GM12878 (cell line): ENCODE data around the gene HOXC9. TPM values are rescaled to one million over a fixed set of nuclear protein-coding genes. Genes with fewer than 3 reads are reported as not detected.

Experiments used
- EZH2 ChIP-seq: IDR thresholded peaks from 2 replicates; pipeline ENCODE4 v1.6.1; 2012; ENCODE audit warnings: low read depth, mild to moderate bottlenecking, control low read depth, inconsistent platforms, low read length, borderline replicate concordance; ENCODE audit not compliant: control insufficient read depth
- MTA3 ChIP-seq: IDR thresholded peaks from 2 replicates; pipeline ENCODE4 v1.6.1; 2012; ENCODE audit warnings: low read length, inconsistent platforms, borderline replicate concordance
- NR2C1 ChIP-seq: fragments of 450-650 bp; IDR thresholded peaks from 2 replicates; pipeline ENCODE4 v1.6.1; 2017; ENCODE audit warnings: antibody characterized with exemption, mild to moderate bottlenecking, moderate library complexity
- NR2F1 ChIP-seq: fragments of 450-650 bp; conservative IDR thresholded peaks from 2 replicates; pipeline ENCODE4 v1.6.1; 2017; ENCODE audit warnings: mild to moderate bottlenecking
- POU2F2 ChIP-seq: IDR thresholded peaks from 3 replicates; pipeline ENCODE4 v1.6.1; 2011; ENCODE audit warnings: low read depth, mild to moderate bottlenecking, low read length, borderline replicate concordance
- SRF ChIP-seq, 2 experiments: IDR thresholded peaks; 2 replicates each; pipeline ENCODE4 v1.6.1; 2011; ENCODE audit warnings: low read depth in 2 of 2, low read length in 2 of 2, mild to moderate bottlenecking in 1 of 2, moderate library complexity in 1 of 2
- ZZZ3 ChIP-seq: IDR thresholded peaks from 2 replicates; pipeline ENCODE4 v1.6.1; 2011; ENCODE audit warnings: low read depth; ENCODE audit not compliant: control insufficient read depth, insufficient read length
- polyA plus RNA-seq, 11 experiments: library from polyadenylated mRNA; depleted of rRNA in 4 of 11; unstranded in 6 of 11; stranded (reverse) in 5 of 11; fragments of >200 nt; fragmentation: Nextera tagmentation in 4 of 11; fragmentation: Illumina TruSeq in 1 of 11; extraction: Ambion mirVana in 4 of 11; extraction: Trizol in 1 of 11; gene quantifications; 1 replicate in 1 of 11; 2 replicates in 10 of 11; pipeline versions ENCODE4 v1.2.1 to v1.2.3, GENCODE V29; 2011 to 2016; ENCODE audit warnings: inconsistent platforms in 2 of 11, missing spikeins in 2 of 11, low read depth in 1 of 11
- total RNA-seq, 4 experiments: library from RNA; depleted of rRNA in 3 of 4; stranded (reverse); fragments of >200 nt in 3 of 4; fragmentation: Illumina TruSeq in 1 of 4; extraction: Trizol in 1 of 4; gene quantifications; 2 replicates each; pipeline versions ENCODE4 v1.2.1 to v1.2.3, GENCODE V29; 2013 to 2021
- TF ChIP-seq, protein P1 (sequence below): IDR thresholded peaks from 2 replicates; pipeline ENCODE4 v1.6.1; 2011; ENCODE audit warnings: low read depth, low read length, improper control_type of control experiment, borderline replicate concordance
- TF ChIP-seq, protein P2 (sequence below): fragments of 450-650 bp; conservative IDR thresholded peaks from 2 replicates; pipeline ENCODE4 v1.6.1; 2017; ENCODE audit warnings: mild to moderate bottlenecking, moderate library complexity
- TF ChIP-seq, protein P3 (sequence below): IDR thresholded peaks from 2 replicates; pipeline ENCODE4 v1.6.1; 2012; ENCODE audit warnings: improper control_type of control experiment, low read depth, low read length; ENCODE audit not compliant: insufficient replicate concordance

Gene HOXC9
- total and polyA plus RNA-seq, 10 of the 15 experiments (the other 5 are each of a cell fraction or from before 2014, with no cell fraction given) = not detected

DNA sequence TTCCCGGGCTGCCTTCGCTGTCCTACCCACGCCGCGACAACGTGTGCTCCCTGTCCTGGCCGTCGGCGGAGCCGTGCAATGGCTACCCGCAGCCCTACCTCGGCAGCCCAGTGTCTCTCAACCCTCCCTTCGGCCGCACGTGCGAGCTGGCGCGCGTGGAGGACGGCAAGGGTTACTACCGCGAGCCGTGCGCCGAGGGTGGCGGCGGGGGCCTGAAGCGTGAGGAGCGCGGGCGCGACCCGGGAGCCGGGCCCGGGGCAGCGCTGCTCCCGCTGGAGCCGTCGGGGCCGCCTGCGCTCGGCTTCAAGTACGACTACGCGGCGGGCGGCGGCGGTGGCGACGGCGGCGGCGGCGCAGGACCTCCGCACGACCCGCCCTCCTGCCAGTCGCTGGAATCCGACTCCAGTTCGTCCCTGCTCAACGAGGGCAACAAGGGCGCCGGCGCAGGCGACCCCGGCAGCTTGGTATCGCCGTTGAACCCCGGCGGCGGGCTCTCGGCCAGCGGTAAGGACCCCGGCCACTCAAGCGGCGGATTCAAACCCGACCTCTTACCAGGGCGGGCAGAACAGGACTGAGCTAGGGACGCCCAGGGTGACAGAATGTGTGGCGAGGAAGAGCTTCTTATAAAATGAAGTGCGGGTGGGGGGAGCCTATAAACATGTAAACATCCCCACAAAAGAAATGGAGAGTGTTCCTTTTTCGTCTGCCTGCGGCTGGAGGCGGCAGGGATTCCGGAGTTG, 44.8 kb upstream of the HOXC9 start (continued):
- TF ChIP-seq NR2F1 (no peak), POU2F2 (no peak), SRF (IDR thresholded peaks at IDR 0.05; ENCODE audit: low read depth in 2 of 2, low read length in 2 of 2) (no peak), MTA3 (no peak), EZH2 (no peak), NR2C1 (no peak), ZZZ3 (no peak)
- TF ChIP-seq, protein P1, sequence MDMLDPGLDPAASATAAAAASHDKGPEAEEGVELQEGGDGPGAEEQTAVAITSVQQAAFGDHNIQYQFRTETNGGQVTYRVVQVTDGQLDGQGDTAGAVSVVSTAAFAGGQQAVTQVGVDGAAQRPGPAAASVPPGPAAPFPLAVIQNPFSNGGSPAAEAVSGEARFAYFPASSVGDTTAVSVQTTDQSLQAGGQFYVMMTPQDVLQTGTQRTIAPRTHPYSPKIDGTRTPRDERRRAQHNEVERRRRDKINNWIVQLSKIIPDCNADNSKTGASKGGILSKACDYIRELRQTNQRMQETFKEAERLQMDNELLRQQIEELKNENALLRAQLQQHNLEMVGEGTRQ = no peak
- TF ChIP-seq, protein P2, sequence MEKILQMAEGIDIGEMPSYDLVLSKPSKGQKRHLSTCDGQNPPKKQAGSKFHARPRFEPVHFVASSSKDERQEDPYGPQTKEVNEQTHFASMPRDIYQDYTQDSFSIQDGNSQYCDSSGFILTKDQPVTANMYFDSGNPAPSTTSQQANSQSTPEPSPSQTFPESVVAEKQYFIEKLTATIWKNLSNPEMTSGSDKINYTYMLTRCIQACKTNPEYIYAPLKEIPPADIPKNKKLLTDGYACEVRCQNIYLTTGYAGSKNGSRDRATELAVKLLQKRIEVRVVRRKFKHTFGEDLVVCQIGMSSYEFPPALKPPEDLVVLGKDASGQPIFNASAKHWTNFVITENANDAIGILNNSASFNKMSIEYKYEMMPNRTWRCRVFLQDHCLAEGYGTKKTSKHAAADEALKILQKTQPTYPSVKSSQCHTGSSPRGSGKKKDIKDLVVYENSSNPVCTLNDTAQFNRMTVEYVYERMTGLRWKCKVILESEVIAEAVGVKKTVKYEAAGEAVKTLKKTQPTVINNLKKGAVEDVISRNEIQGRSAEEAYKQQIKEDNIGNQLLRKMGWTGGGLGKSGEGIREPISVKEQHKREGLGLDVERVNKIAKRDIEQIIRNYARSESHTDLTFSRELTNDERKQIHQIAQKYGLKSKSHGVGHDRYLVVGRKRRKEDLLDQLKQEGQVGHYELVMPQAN = no peak
- TF ChIP-seq, protein P3, sequence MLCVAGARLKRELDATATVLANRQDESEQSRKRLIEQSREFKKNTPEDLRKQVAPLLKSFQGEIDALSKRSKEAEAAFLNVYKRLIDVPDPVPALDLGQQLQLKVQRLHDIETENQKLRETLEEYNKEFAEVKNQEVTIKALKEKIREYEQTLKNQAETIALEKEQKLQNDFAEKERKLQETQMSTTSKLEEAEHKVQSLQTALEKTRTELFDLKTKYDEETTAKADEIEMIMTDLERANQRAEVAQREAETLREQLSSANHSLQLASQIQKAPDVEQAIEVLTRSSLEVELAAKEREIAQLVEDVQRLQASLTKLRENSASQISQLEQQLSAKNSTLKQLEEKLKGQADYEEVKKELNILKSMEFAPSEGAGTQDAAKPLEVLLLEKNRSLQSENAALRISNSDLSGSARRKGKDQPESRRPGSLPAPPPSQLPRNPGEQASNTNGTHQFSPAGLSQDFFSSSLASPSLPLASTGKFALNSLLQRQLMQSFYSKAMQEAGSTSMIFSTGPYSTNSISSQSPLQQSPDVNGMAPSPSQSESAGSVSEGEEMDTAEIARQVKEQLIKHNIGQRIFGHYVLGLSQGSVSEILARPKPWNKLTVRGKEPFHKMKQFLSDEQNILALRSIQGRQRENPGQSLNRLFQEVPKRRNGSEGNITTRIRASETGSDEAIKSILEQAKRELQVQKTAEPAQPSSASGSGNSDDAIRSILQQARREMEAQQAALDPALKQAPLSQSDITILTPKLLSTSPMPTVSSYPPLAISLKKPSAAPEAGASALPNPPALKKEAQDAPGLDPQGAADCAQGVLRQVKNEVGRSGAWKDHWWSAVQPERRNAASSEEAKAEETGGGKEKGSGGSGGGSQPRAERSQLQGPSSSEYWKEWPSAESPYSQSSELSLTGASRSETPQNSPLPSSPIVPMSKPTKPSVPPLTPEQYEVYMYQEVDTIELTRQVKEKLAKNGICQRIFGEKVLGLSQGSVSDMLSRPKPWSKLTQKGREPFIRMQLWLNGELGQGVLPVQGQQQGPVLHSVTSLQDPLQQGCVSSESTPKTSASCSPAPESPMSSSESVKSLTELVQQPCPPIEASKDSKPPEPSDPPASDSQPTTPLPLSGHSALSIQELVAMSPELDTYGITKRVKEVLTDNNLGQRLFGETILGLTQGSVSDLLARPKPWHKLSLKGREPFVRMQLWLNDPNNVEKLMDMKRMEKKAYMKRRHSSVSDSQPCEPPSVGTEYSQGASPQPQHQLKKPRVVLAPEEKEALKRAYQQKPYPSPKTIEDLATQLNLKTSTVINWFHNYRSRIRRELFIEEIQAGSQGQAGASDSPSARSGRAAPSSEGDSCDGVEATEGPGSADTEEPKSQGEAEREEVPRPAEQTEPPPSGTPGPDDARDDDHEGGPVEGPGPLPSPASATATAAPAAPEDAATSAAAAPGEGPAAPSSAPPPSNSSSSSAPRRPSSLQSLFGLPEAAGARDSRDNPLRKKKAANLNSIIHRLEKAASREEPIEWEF = no peak
- TF ChIP-seq, all 136 proteins: peak for 0
